ENCODE data around the gene VPS52.
"Not testable (repeated sequence)": the region's sequence is repeated elsewhere in the genome, so short reads cannot be mapped to it uniquely, and the experiment has no call there.

Gene VPS52

GRCh38 chr6:33236328-33236727 is 35.3 kb downstream of the VPS52 start:
- Histone ChIP-seq H3K4me2 (ENCODE audit: low read length) (no peak overlapping the region), H3K27me3 (ENCODE audit: low read depth, low read length) (no peaks in the 10 kb centered on the region; the same call in 1 of the 2 replicates), H4K20me1 (ENCODE audit: insufficient read depth, low read length) (no peaks in the 10 kb centered on the region), H3K27ac (ENCODE audit: low read length) (no peak overlapping the region), H3K9ac (ENCODE audit: low read length) (no peak overlapping the region), H3K9me3 (ENCODE audit: insufficient read depth, low read length) (no peaks in the 10 kb centered on the region), H3K79me2 (ENCODE audit: low read length) (no peaks in the 10 kb centered on the region), H3K4me1 (ENCODE audit: low read length) (peaks cover 3% of the 10 kb centered on the region), H2AFZ (ENCODE audit: low read depth, low read length) (no peak overlapping the region), H3K36me3 (replicated peaks; ENCODE audit: low read depth, low read length) (no peaks in the 10 kb centered on the region), H3K4me3 (ENCODE audit: low read length) (no peak overlapping the region)
- TF ChIP-seq EZH2phosphoT487 (IDR thresholded peaks at IDR 0.05; ENCODE audit: low read depth) (no peak), CTCF (IDR thresholded peaks at IDR 0.05; ENCODE audit: low read depth, low read length) (no peak)

GRCh38 chr6:33235221-33235634 is 36.4 kb downstream of the VPS52 start:
- Histone ChIP-seq H3K9ac (ENCODE audit: low read length) (no peak overlapping the region), H3K9me3 (ENCODE audit: insufficient read depth, low read length) (no peaks in the 10 kb centered on the region), H3K27ac (ENCODE audit: low read length) (no peak overlapping the region), H3K4me2 (ENCODE audit: low read length) (no peak overlapping the region), H3K36me3 (replicated peaks; ENCODE audit: low read depth, low read length) (no peaks in the 10 kb centered on the region), H4K20me1 (ENCODE audit: insufficient read depth, low read length) (no peaks in the 10 kb centered on the region), H3K4me3 (ENCODE audit: low read length) (no peak overlapping the region), H3K4me1 (ENCODE audit: low read length) (peaks cover 10% of the 10 kb centered on the region), H3K79me2 (ENCODE audit: low read length) (no peaks in the 10 kb centered on the region), H3K27me3 (ENCODE audit: low read depth, low read length) (no peaks in the 10 kb centered on the region; the same call in 1 of the 2 replicates), H2AFZ (ENCODE audit: low read depth, low read length) (no peak overlapping the region)
- TF ChIP-seq EZH2phosphoT487 (IDR thresholded peaks at IDR 0.05; ENCODE audit: low read depth) (no peak), CTCF (IDR thresholded peaks at IDR 0.05; ENCODE audit: low read depth, low read length) (no peak)

GRCh38 chr6:33226503-33227120 is 45.1 kb downstream of the VPS52 start:
- H3K9ac ChIP-seq (ENCODE audit: low read length); H4K20me1 ChIP-seq (ENCODE audit: insufficient read depth, low read length); H2AFZ ChIP-seq (ENCODE audit: low read depth, low read length); H3K4me3 ChIP-seq (ENCODE audit: low read length); H3K79me2 ChIP-seq (ENCODE audit: low read length); H3K4me1 ChIP-seq (ENCODE audit: low read length); H3K27me3 ChIP-seq (ENCODE audit: low read depth, low read length); H3K36me3 ChIP-seq (replicated peaks; ENCODE audit: low read depth, low read length); H3K27ac ChIP-seq (ENCODE audit: low read length); H3K9me3 ChIP-seq (ENCODE audit: insufficient read depth, low read length); H3K4me2 ChIP-seq (ENCODE audit: low read length): not testable (repeated sequence)

GRCh38 chr6:33217681-33218080 is 54.0 kb downstream of the VPS52 start:
- H3K79me2 ChIP-seq (ENCODE audit: low read length) = no peaks in the 10 kb centered on the region
- peaks cover 4% of the 10 kb centered on the region; the same call in 1 of the 2 replicates for H3K27me3 ChIP-seq (ENCODE audit: low read depth, low read length)
- H3K36me3 ChIP-seq (replicated peaks; ENCODE audit: low read depth, low read length) = no peaks in the 10 kb centered on the region
- no peaks in the 10 kb centered on the region for H4K20me1 ChIP-seq (ENCODE audit: insufficient read depth, low read length)
- H3K27ac ChIP-seq (ENCODE audit: low read length) = no peak overlapping the region
- H3K9ac ChIP-seq (ENCODE audit: low read length) = no peak overlapping the region
- TF ChIP-seq CTCF (IDR thresholded peaks at IDR 0.05; ENCODE audit: low read depth, low read length) (no peak), EZH2phosphoT487 (IDR thresholded peaks at IDR 0.05; ENCODE audit: low read depth) (no peak)
- no peaks in the 10 kb centered on the region for H3K9me3 ChIP-seq (ENCODE audit: insufficient read depth, low read length)
- no peak overlapping the region for H3K4me2 ChIP-seq (ENCODE audit: low read length)
- H3K4me1 ChIP-seq (ENCODE audit: low read length) = peaks cover 10% of the 10 kb centered on the region
- no peak overlapping the region for H2AFZ ChIP-seq (ENCODE audit: low read depth, low read length)
- H3K4me3 ChIP-seq (ENCODE audit: low read length) = no peak overlapping the region

All from OCI-LY3 (cell line).